SIG-M5 treated with dmso at 0.1 percent for 504 hours (cell line): ENCODE results near the gene WFS1.

Source experiments
- DNase-seq: peaks from one replicate; lab custom pipeline; 2025; ENCODE audit not compliant: unreplicated experiment; lab: John Stamatoyannopoulos, UW

Gene WFS1

GRCh38 chr4:6298852-6299251 lies 29.2 kb downstream of the WFS1 start:
- no peak for DNase-seq

DNA sequence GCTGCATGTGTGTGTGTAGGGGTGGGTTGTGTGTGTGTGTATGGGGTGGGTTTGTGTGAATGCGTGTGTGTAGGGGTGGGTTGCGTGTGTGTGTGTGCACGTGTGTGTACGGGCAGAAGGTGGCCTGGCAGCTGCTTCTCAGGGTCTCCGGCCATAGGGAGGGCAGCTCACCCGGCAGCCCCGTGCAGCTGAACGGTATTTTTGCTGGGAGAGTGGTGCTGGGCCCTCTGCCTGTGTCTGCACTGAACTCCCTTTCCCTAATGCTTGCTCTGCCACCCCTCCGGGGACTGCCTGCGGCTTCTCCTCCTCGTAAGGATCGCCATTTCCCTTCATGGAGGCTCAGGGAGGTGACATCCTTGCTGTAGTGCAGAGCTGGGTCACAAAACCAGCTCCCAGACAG lies 30.2 kb downstream of the WFS1 start:
- DNase-seq = no peak

GRCh38 chr4:6300359-6300758 lies 30.7 kb downstream of the WFS1 start:
- no peak for DNase-seq

GRCh38 chr4:6301051-6301731 lies 31.5 kb downstream of the WFS1 start:
- no peak for DNase-seq

DNA sequence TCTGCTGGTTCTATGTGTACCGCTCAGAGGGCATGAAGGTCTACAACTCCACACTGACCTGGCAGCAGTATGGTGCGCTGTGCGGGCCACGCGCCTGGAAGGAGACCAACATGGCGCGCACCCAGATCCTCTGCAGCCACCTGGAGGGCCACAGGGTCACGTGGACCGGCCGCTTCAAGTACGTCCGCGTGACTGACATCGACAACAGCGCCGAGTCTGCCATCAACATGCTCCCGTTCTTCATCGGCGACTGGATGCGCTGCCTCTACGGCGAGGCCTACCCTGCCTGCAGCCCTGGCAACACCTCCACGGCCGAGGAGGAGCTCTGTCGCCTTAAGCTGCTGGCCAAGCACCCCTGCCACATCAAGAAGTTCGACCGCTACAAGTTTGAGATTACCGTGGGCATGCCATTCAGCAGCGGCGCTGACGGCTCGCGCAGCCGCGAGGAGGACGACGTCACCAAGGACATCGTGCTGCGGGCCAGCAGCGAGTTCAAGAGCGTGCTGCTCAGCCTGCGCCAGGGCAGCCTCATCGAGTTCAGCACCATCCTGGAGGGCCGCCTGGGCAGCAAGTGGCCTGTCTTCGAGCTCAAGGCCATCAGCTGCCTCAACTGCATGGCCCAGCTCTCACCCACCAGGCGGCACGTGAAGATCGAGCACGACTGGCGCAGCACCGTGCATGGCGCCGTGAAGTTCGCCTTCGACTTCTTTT lies 32.2 kb downstream of the WFS1 start:
- DNase-seq = no peak

DNA sequence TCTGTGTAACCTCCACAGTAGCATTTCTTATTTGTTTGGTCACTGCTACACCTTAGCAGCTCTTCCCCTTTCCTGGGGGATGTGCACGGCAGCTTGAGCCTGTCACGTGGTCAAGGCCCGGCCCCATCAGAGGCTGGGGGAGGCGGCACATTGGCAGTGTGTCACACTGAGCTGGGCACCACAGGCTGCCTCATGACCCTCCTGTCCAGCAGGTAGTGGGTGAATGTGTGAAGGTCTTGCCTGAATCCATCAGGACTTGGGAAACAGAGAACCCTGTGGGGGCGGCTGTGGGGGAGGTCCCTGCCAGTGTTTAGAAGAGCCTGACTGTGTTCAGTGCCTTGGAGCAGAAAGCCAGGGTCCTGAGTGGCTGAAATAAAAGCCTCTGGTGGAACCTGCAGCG lies 33.2 kb downstream of the WFS1 start:
- DNase-seq = no peak

GRCh38 chr4:6303943-6304342 lies 34.3 kb downstream of the WFS1 start:
- DNase-seq = no peak

DNA sequence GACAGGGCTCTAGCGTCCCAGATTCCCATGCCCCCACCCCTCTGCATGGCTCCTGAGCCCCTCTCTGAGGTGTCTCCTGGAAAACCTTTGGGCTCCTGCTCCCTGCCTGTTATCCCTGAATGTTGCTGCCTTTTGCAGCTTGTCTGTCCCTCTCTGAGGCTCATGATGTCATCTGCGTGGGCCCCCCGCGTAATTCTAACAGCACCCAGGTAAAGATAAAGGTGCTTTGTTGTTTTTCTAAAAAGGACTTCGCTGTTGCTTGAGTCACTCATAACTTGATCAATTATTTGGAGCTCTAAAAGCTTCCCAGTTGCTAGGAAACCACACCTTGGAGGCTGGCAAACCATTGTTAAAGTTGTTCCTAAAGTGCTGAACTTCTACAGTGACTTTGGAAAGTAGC lies 36.6 kb downstream of the WFS1 start:
- DNase-seq = no peak

GRCh38 chr4:6307230-6307629 lies 37.6 kb downstream of the WFS1 start:
- no peak for DNase-seq

DNA sequence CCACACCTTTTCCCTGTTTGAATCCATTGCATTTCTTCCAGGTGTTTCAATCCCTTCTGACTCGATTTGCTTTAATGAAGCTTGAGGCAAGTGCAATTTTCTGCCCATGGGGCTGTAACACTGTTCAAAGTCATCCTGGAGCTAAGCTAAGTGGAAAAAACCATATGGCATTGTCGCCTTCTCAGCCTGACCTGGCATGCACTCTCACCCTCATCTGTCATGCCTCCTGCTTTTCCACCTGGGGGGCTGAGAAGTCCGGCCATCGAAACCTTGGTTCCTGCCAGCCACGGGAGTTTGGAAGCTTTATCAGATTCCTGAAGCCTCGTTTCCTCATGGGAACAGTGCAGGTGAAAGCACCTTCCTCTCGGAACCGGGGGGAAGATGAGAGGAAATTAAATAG lies 38.2 kb downstream of the WFS1 start:
- DNase-seq = no peak

DNA sequence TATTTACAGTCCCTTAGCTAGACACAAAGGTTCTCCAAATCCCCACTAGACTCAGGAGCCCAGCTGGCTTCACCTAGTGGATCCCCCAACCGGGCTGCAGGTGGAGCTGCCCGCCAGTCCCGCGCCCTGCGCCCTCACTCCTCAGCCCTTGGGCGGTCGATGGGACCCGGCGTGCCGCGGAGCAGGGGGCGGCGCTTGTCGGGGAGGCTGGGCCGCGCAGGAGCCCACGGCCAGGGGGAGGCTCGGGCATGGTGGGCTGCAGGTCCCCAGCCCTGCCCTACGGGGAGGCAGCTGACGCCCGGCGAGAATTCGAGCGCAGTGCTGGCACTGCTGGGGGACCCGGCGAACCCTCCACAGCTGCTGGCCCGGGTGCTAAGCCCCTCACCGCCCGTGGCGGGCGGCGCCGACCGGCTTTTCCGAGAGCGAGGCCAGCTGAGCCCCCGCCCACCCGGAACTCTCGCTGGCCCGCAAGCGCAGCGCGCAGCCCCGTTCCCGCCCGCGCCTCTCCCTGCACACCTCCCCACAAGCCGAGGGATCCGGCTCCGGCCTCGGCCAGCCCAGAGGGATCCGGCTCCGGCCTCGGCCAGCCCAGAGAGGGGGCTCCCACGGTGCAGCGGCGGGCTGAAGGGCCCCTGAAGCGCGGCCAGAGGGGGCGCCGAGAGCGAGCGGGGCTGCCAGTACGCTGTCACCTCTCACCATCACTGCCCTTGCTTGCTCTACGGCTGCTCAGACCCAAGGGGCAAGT lies 39.4 kb downstream of the WFS1 start:
- no peak for DNase-seq

GRCh38 chr4:6309777-6310176 lies 40.1 kb downstream of the WFS1 start:
- no peak for DNase-seq

GRCh38 chr4:6313216-6313615 lies 43.6 kb downstream of the WFS1 start:
- peak; percentile 32 for DNase-seq

GRCh38 chr4:6316461-6317003 lies 46.9 kb downstream of the WFS1 start:
- no peak for DNase-seq

GRCh38 chr4:6318206-6318605 lies 48.6 kb downstream of the WFS1 start:
- DNase-seq = no peak

- DNase-seq = no peak
These were observed 50.0 kb downstream of the WFS1 start for GRCh38 chr4:6319530-6320150.

DNA sequence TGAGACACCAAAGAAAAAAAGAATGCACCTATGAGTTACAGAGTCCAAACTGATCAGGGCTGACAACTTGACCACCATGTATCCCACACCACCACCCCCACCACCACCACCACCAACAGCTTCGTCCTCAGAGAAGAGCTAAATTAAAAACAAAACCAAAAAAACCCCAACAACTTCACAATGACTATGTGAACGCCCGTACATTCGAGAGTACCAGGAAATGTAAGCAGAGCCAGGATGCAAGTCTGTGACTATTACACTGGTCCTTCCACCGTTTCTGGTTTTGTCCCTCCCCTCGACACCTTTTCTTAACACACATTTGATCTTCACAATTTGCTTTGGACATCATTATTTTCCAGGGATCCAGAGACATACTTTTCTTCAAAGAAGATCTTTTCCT lies 51.0 kb downstream of the WFS1 start:
- DNase-seq = no peak

DNA sequence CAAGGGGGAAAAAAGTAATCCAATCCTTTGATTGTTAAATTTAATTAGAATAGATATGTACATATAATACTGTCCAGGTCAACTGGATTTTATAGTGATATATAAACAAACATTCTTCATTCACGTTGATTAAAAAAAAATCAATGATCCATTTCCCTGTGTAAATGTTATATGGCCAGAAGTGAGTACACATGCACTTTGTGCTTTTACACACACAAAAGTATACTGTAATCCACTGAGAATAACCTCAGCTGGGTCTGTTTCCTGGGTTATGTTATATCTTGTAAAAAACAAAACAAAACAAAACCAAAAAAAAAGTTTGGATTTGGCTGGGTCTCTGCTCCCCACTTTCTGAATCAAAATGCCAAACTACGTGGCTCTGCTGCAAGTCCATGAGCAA lies 51.7 kb downstream of the WFS1 start:
- DNase-seq = no peak

DNA sequence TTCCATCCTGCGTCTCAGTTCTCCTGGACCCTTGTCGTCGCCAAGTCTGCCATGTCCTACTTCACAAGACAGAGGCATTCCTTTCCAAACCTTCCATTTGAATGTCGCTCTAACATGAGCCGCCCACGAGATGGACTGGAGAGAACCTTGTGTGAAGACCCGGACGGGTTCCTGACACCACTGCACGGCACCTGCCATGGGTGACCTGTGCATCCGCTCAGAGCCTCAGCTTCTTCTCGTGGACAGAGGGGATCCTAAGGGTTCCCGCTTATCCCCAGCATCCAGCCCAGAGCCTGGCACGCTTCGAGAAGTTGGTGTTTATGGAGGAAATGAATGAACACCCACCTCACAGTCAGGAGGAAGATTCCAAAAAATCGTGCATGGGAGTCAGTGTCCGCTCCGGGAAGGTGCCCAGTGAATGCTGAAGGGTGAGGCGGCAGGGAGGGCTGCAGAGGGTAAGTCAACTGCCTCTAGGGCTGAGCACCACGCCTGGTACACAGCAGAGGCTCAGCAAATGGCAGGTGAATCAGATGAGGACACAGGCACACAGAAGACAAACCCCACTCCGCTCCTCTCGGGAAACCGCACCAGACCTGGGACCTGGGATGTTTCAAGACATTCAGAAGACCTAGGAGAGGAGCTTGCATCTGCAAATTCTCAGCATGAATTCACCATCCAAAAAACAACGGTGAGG lies 52.6 kb downstream of the WFS1 start:
- DNase-seq = no peak

GRCh38 chr4:6322761-6323566 lies 53.3 kb downstream of the WFS1 start:
- DNase-seq = no peak
